ENCODE results near the gene EIF4G1. TPM values are rescaled to one million over a fixed set of nuclear protein-coding genes. Genes with fewer than 3 reads are reported as not detected.

EIF4G1 gene
- total RNA-seq, 1 donor from 2014 or later = 490 TPM

DNA sequence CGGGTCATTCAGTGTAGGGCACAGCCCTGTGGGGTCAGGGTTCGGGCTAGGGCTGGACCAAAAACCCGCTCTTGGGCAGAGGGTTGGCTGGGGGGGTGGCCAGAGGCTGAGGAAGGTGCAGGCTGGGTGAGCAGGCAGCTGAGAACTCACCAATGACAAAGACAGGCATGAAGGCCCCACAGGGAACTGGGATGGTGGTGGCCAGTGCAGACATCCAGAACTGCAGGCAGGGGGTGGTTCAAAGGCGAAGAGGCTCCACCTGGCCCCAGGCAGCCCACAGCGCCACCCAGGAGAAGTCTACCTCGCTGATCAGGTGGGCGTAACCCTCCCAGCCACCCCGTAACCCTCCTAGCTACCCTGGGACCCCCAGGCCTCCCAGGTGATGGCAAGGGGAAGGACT is 40.3 kb downstream of the EIF4G1 start:
- Mint-ChIP-seq H3K4me3 (ENCODE audit: unreplicated experiment) (no peak overlapping the region), H3K27ac (ENCODE audit: unreplicated experiment) (no peak overlapping the region), H3K27me3 (ENCODE audit: low read depth, unreplicated experiment) (no peaks in the 10 kb centered on the region), H3K36me3 (ENCODE audit: low read depth, unreplicated experiment) (peaks cover 16% of the 10 kb centered on the region), H3K4me1 (ENCODE audit: low read depth, unreplicated experiment) (peaks cover 18% of the 10 kb centered on the region), H3K9me3 (ENCODE audit: unreplicated experiment) (no peaks in the 10 kb centered on the region)
- Histone ChIP-seq H3K27ac (ENCODE audit: low read depth, low read length) (no peak overlapping the region), H4K20me1 (ENCODE audit: insufficient read depth, low read length) (peaks cover 18% of the 10 kb centered on the region), H3K4me3 (ENCODE audit: insufficient read depth, low read depth, low read length) (no peak overlapping the region), H3K9ac (ENCODE audit: low read length) (no peak overlapping the region), H3K27me3 (ENCODE audit: insufficient read depth, low read length) (no peaks in the 10 kb centered on the region), H3K36me3 (ENCODE audit: insufficient read depth, low read length) (no peaks in the 10 kb centered on the region), H3K9me3 (ENCODE audit: insufficient read depth, low read depth, low read length) (no peaks in the 10 kb centered on the region), H3K4me2 (ENCODE audit: low read length) (no peak overlapping the region), H3K79me2 (ENCODE audit: insufficient read depth, low read length) (no peaks in the 10 kb centered on the region), H2AFZ (ENCODE audit: low read depth, low read length) (no peak overlapping the region), H3K4me1 (ENCODE audit: insufficient read depth, low read length) (peaks cover 3% of the 10 kb centered on the region)
- no peak for TF ChIP-seq EZH2 (IDR thresholded peaks at IDR 0.05; ENCODE audit: insufficient read depth, low read length)
- TF ChIP-seq CTCF (IDR thresholded peaks at IDR 0.05; ENCODE audit: insufficient read depth, low read depth, low read length) = no peak
- DNase-seq (ENCODE audit: low read depth) = no peak
- FAIRE-seq = no peak

- no peak for TF ChIP-seq CTCF (IDR thresholded peaks at IDR 0.05; ENCODE audit: insufficient read depth, low read depth, low read length)
- TF ChIP-seq EZH2 (IDR thresholded peaks at IDR 0.05; ENCODE audit: insufficient read depth, low read length) = no peak
- Histone ChIP-seq H3K27ac (ENCODE audit: low read depth, low read length) (no peak overlapping the region), H3K9me3 (ENCODE audit: insufficient read depth, low read depth, low read length) (no peaks in the 10 kb centered on the region), H4K20me1 (ENCODE audit: insufficient read depth, low read length) (peaks cover 18% of the 10 kb centered on the region), H3K4me2 (ENCODE audit: low read length) (no peak overlapping the region), H3K4me3 (ENCODE audit: insufficient read depth, low read depth, low read length) (no peak overlapping the region), H3K36me3 (ENCODE audit: insufficient read depth, low read length) (no peaks in the 10 kb centered on the region), H2AFZ (ENCODE audit: low read depth, low read length) (no peak overlapping the region), H3K79me2 (ENCODE audit: insufficient read depth, low read length) (peaks cover 6% of the 10 kb centered on the region), H3K9ac (ENCODE audit: low read length) (no peak overlapping the region), H3K4me1 (ENCODE audit: insufficient read depth, low read length) (peaks cover 3% of the 10 kb centered on the region), H3K27me3 (ENCODE audit: insufficient read depth, low read length) (no peaks in the 10 kb centered on the region)
- DNase-seq (ENCODE audit: low read depth) (no peak), FAIRE-seq (no peak)
- Mint-ChIP-seq H3K9me3 (ENCODE audit: unreplicated experiment) (no peaks in the 10 kb centered on the region), H3K27me3 (ENCODE audit: low read depth, unreplicated experiment) (no peaks in the 10 kb centered on the region), H3K4me1 (ENCODE audit: low read depth, unreplicated experiment) (peaks cover 22% of the 10 kb centered on the region), H3K27ac (ENCODE audit: unreplicated experiment) (no peak overlapping the region), H3K4me3 (ENCODE audit: unreplicated experiment) (peak overlapping the region; percentile 45), H3K36me3 (ENCODE audit: low read depth, unreplicated experiment) (peaks cover 16% of the 10 kb centered on the region)
Observed at GRCh38 chr3:184355261-184356040, 41.0 kb downstream of the EIF4G1 start.

All from astrocyte (in vitro differentiated cells and primary cell).